K562 (cell line): ENCODE data around the gene DRAXIN. TPM values are rescaled to one million over a fixed set of nuclear protein-coding genes. Genes with fewer than 3 reads are reported as not detected.

Source experiments
- FOXK2 ChIP-seq, 2 experiments: fragments of 450-650 bp; IDR thresholded peaks in 1 of 2; conservative IDR thresholded peaks in 1 of 2; 2 replicates each; pipeline ENCODE4 v1.6.1; 2016; ENCODE audit warnings: low read depth in 2 of 2, mild to moderate bottlenecking in 1 of 2
- MCM7 ChIP-seq, 2 experiments: fragments of 450-650 bp; IDR thresholded peaks; 2 replicates each; pipeline ENCODE4 v1.6.1; 2016 to 2018
- MEF2A ChIP-seq: IDR thresholded peaks from 2 replicates; pipeline ENCODE4 v1.6.1; 2011; ENCODE audit warnings: low read depth, mild to moderate bottlenecking, low read length, moderate library complexity; ENCODE audit not compliant: control insufficient read depth
- NR2C2 ChIP-seq, 2 experiments: fragments of 200-800 bp in 1 of 2; sonication (Bioruptor generic) in 1 of 2; sonication (generic) in 1 of 2; formaldehyde crosslinking in 1 of 2; IDR thresholded peaks; 2 replicates each; pipeline versions ENCODE4 v1.6.1 to v1.8.0; 2016 to 2022; ENCODE audit warnings: mild to moderate bottlenecking in 1 of 2, missing compliant biosample characterization in 1 of 2, missing genetic modification characterization in 1 of 2, missing genetic modification reagents in 1 of 2
- ZNF175 ChIP-seq: fragments of 200-800 bp; sonication (Bioruptor generic); IDR thresholded peaks from 2 replicates; pipeline ENCODE4 v1.6.1; 2016; ENCODE audit warnings: low read depth, mild to moderate bottlenecking, missing genetic modification characterization, missing compliant biosample characterization
- ZNF766 ChIP-seq: fragments of 200-800 bp; sonication (Bioruptor generic); conservative IDR thresholded peaks from 2 replicates; pipeline ENCODE4 v1.6.1; 2016; ENCODE audit warnings: missing genetic modification characterization, missing compliant biosample characterization
- ZNF79 ChIP-seq: fragments of 250-450 bp; sonication (Bioruptor Pico); IDR thresholded peaks from 2 replicates; pipeline ENCODE4 v1.4.0; 2020; ENCODE audit warnings: low read depth, mild to moderate bottlenecking, moderate library complexity
- polyA plus RNA-seq, 8 experiments: library from polyadenylated mRNA; depleted of rRNA in 4 of 8; stranded (reverse) in 5 of 8; unstranded in 3 of 8; fragments of >200 nt; fragmentation: Nextera tagmentation in 2 of 8; fragmentation: Illumina TruSeq in 1 of 8; extraction: Ambion mirVana in 2 of 8; extraction: Trizol in 1 of 8; gene quantifications; 2 replicates each; pipeline versions ENCODE4 v1.2.1 to v1.2.3, GENCODE V29; 2011 to 2014; ENCODE audit warnings: inconsistent platforms in 1 of 8, missing spikeins in 1 of 8
- total RNA-seq, 7 experiments: library from RNA; depleted of rRNA in 6 of 7; stranded (reverse); fragments of >200 nt in 6 of 7; fragmentation: Illumina TruSeq in 2 of 7; extraction: Trizol in 2 of 7; gene quantifications; 2 replicates each; pipeline versions ENCODE4 v1.2.1 to v1.2.3, GENCODE V29; 2011 to 2021; ENCODE audit warnings: low replicate concordance in 1 of 7
- TF ChIP-seq, protein P1 (sequence below), 2 experiments: fragments of 150-350 bp in 1 of 2; IDR thresholded peaks; 2 replicates each; pipeline ENCODE4 v1.6.1; 2012 to 2016; ENCODE audit warnings: low read depth in 2 of 2, low read length in 2 of 2, mild to moderate bottlenecking in 1 of 2, moderate library complexity in 1 of 2
- TF ChIP-seq, protein P2 (sequence below): fragments of 250-450 bp; sonication (Bioruptor Pico); IDR thresholded peaks from 2 replicates; pipeline ENCODE4 v1.4.0; 2020; ENCODE audit warnings: mild to moderate bottlenecking, moderate library complexity
- TF ChIP-seq, protein P3 (sequence below): fragments of 450-650 bp; IDR thresholded peaks from 2 replicates; pipeline ENCODE4 v1.6.1; 2018; ENCODE audit warnings: mild to moderate bottlenecking, low read depth; ENCODE audit not compliant: partially characterized antibody
- TF ChIP-seq, protein P4 (sequence below): sonication (generic); formaldehyde crosslinking; IDR thresholded peaks from 2 replicates; pipeline ENCODE4 v1.8.1; 2023; ENCODE audit warnings: mild to moderate bottlenecking, missing genetic modification reagents
- TF ChIP-seq, protein P5 (sequence below): fragments of 450-650 bp; formaldehyde crosslinking; IDR thresholded peaks from 2 replicates; pipeline ENCODE4 v1.4.0; 2020; ENCODE audit warnings: mild to moderate bottlenecking, moderate library complexity

Gene DRAXIN
- total and polyA plus RNA-seq, 9 of the 15 experiments (the other 6 are each of a cell fraction or from before 2014, with no cell fraction given): 0.01 to 0.04 (median 0.01) TPM; not detected in 6

GRCh38 chr1:11736746-11737639, 45.5 kb downstream of the DRAXIN start (continued):
- TF ChIP-seq, protein P1, sequence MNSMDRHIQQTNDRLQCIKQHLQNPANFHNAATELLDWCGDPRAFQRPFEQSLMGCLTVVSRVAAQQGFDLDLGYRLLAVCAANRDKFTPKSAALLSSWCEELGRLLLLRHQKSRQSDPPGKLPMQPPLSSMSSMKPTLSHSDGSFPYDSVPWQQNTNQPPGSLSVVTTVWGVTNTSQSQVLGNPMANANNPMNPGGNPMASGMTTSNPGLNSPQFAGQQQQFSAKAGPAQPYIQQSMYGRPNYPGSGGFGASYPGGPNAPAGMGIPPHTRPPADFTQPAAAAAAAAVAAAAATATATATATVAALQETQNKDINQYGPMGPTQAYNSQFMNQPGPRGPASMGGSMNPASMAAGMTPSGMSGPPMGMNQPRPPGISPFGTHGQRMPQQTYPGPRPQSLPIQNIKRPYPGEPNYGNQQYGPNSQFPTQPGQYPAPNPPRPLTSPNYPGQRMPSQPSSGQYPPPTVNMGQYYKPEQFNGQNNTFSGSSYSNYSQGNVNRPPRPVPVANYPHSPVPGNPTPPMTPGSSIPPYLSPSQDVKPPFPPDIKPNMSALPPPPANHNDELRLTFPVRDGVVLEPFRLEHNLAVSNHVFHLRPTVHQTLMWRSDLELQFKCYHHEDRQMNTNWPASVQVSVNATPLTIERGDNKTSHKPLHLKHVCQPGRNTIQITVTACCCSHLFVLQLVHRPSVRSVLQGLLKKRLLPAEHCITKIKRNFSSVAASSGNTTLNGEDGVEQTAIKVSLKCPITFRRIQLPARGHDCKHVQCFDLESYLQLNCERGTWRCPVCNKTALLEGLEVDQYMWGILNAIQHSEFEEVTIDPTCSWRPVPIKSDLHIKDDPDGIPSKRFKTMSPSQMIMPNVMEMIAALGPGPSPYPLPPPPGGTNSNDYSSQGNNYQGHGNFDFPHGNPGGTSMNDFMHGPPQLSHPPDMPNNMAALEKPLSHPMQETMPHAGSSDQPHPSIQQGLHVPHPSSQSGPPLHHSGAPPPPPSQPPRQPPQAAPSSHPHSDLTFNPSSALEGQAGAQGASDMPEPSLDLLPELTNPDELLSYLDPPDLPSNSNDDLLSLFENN (IDR thresholded peaks at IDR 0.05; ENCODE audit: low read depth in 2 of 2, low read length in 2 of 2): 0 out of 4 replicates have a peak, but pooled peaks of 1 of the 2 experiments have one; percentile 26
- TF ChIP-seq ZNF175 (no peak), ZNF79 (CRISPR knock-in tag) (no peak), MEF2A (0 out of 2 replicates have a peak, but pooled peaks have one; percentile 37), ZNF766 (CRISPR knock-in tag) (no peak), FOXK2 (conservative IDR thresholded peaks at IDR 0.05 in 1 of 2, IDR thresholded peaks at IDR 0.05 in 1 of 2; ENCODE audit: low read depth in 2 of 2) (0 out of 4 replicates have a peak, but pooled peaks of 1 of the 2 experiments have one; percentile 13), MCM7 (IDR thresholded peaks at IDR 0.05) (no peak), NR2C2 (CRISPR knock-in tag; IDR thresholded peaks at IDR 0.05) (no peak), NR2C2 (tag; IDR thresholded peaks at IDR 0.05) (peak; percentile 35; the same call in 1 of the 2 replicates)
- TF ChIP-seq, protein P2, sequence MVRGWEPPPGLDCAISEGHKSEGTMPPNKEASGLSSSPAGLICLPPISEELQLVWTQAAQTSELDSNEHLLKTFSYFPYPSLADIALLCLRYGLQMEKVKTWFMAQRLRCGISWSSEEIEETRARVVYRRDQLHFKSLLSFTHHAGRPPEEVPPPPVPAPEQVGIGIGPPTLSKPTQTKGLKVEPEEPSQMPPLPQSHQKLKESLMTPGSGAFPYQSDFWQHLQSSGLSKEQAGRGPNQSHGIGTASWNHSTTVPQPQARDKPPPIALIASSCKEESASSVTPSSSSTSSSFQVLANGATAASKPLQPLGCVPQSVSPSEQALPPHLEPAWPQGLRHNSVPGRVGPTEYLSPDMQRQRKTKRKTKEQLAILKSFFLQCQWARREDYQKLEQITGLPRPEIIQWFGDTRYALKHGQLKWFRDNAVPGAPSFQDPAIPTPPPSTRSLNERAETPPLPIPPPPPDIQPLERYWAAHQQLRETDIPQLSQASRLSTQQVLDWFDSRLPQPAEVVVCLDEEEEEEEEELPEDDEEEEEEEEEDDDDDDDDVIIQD (CRISPR knock-in tag): no peak
- TF ChIP-seq, protein P3, sequence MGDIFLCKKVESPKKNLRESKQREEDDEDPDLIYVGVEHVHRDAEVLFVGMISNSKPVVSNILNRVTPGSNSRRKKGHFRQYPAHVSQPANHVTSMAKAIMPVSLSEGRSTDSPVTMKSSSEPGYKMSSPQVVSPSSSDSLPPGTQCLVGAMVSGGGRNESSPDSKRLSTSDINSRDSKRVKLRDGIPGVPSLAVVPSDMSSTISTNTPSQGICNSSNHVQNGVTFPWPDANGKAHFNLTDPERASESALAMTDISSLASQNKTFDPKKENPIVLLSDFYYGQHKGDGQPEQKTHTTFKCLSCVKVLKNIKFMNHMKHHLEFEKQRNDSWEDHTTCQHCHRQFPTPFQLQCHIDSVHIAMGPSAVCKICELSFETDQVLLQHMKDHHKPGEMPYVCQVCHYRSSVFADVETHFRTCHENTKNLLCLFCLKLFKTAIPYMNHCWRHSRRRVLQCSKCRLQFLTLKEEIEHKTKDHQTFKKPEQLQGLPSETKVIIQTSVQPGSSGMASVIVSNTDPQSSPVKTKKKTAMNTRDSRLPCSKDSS: no peak
- TF ChIP-seq, protein P4, sequence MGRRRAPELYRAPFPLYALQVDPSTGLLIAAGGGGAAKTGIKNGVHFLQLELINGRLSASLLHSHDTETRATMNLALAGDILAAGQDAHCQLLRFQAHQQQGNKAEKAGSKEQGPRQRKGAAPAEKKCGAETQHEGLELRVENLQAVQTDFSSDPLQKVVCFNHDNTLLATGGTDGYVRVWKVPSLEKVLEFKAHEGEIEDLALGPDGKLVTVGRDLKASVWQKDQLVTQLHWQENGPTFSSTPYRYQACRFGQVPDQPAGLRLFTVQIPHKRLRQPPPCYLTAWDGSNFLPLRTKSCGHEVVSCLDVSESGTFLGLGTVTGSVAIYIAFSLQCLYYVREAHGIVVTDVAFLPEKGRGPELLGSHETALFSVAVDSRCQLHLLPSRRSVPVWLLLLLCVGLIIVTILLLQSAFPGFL (CRISPR knock-in tag): no peak
- TF ChIP-seq, protein P5, sequence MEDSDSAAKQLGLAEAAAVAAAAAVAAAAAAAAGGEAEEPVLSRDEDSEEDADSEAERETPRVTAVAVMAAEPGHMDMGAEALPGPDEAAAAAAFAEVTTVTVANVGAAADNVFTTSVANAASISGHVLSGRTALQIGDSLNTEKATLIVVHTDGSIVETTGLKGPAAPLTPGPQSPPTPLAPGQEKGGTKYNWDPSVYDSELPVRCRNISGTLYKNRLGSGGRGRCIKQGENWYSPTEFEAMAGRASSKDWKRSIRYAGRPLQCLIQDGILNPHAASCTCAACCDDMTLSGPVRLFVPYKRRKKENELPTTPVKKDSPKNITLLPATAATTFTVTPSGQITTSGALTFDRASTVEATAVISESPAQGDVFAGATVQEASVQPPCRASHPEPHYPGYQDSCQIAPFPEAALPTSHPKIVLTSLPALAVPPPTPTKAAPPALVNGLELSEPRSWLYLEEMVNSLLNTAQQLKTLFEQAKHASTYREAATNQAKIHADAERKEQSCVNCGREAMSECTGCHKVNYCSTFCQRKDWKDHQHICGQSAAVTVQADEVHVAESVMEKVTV: no peak
